MM.1S (cell line): ENCODE data around the gene PLD6.

ENCODE experiments used
- DNase-seq: peaks from one replicate; pipeline ENCODE4 v3.0.0-alpha.2; 2015
- H2AFZ ChIP-seq: fragments of 300-600 bp; sonication (generic); 2 replicates; pipeline ENCODE4 v1.6.0; 2016; ENCODE audit warnings: antibody characterized with exemption, low read length
- H3F3A ChIP-seq: fragments of 300-600 bp; sonication (generic); 2 replicates; pipeline ENCODE4 v1.6.1; 2016; ENCODE audit warnings: mild to moderate bottlenecking, antibody characterized with exemption, low read length, moderate library complexity, mixed read lengths; ENCODE audit not compliant: insufficient read depth
- H3K27ac ChIP-seq: fragments of 300-600 bp; sonication (generic); 2 replicates; pipeline ENCODE4 v1.5.1; 2016; ENCODE audit warnings: mild to moderate bottlenecking, low read length
- H3K27me3 ChIP-seq: fragments of 300-600 bp; sonication (generic); replicated peaks from 2 replicates; pipeline ENCODE4 v1.6.0; 2016; ENCODE audit warnings: low read length; ENCODE audit not compliant: insufficient read depth
- H3K36me3 ChIP-seq: fragments of 300-600 bp; sonication (generic); replicated peaks from 2 replicates; pipeline ENCODE4 v1.6.1; 2016; ENCODE audit warnings: mild to moderate bottlenecking, low read length, mixed read lengths; ENCODE audit not compliant: insufficient read depth
- H3K4me1 ChIP-seq: fragments of 300-600 bp; sonication (generic); 2 replicates; pipeline ENCODE4 v1.6.1; 2016; ENCODE audit warnings: low read length, mixed read lengths
- H3K4me2 ChIP-seq: fragments of 300-600 bp; sonication (generic); 2 replicates; pipeline ENCODE4 v1.6.0; 2016; ENCODE audit warnings: low read depth, low read length
- H3K4me3 ChIP-seq: fragments of 300-600 bp; sonication (generic); 2 replicates; pipeline ENCODE4 v1.5.1; 2016; ENCODE audit warnings: low read length, mixed read lengths
- H3K79me2 ChIP-seq: fragments of 300-600 bp; sonication (generic); 2 replicates; pipeline ENCODE4 v1.6.1; 2016; ENCODE audit warnings: mixed run types, low read length, mixed read lengths
- H3K9ac ChIP-seq: fragments of 300-600 bp; sonication (generic); 2 replicates; pipeline ENCODE4 v1.6.1; 2016; ENCODE audit warnings: low read length, mixed read lengths
- H3K9me2 ChIP-seq: fragments of 300-600 bp; sonication (generic); replicated peaks from 2 replicates; pipeline ENCODE4 v1.6.1; 2016; ENCODE audit warnings: mild to moderate bottlenecking, low read length, mixed read lengths; ENCODE audit not compliant: insufficient read depth
- H3K9me3 ChIP-seq: fragments of 300-600 bp; sonication (generic); replicated peaks from 2 replicates; pipeline ENCODE4 v1.6.1; 2016; ENCODE audit warnings: mild to moderate bottlenecking, low read length, mixed read lengths; ENCODE audit not compliant: insufficient read depth
- H4K20me1 ChIP-seq: fragments of 300-600 bp; sonication (generic); 2 replicates; pipeline ENCODE4 v1.6.1; 2016; ENCODE audit warnings: mild to moderate bottlenecking, low read length, moderate library complexity, mixed read lengths; ENCODE audit not compliant: insufficient read depth
- CTCF ChIP-seq: fragments of 300-600 bp; sonication (generic); IDR thresholded peaks from 2 replicates; pipeline ENCODE4 v1.5.1; 2016; ENCODE audit warnings: antibody characterized with exemption, low read length, mixed read lengths
- EZH2 ChIP-seq: fragments of 300-600 bp; sonication (generic); optimal IDR thresholded peaks from 2 replicates; pipeline ENCODE3; 2017; ENCODE audit warnings: low read depth, mild to moderate bottlenecking, antibody characterized with exemption, low read length, mixed read lengths
- EZH2phosphoT487 ChIP-seq: fragments of 300-600 bp; sonication (generic); IDR thresholded peaks from 2 replicates; pipeline ENCODE4 v1.6.1; 2018; ENCODE audit warnings: antibody characterized with exemption, low read length

Gene PLD6

GRCh38 chr17:17221329-17221728, 15.2 kb upstream of the PLD6 start:
- TF ChIP-seq EZH2phosphoT487: no peak
- TF ChIP-seq EZH2: no peak
- TF ChIP-seq CTCF: no peak
- Histone ChIP-seq H3F3A (no peaks in the 10 kb centered on the region), H3K9ac (no peak overlapping the region), H4K20me1 (no peaks in the 10 kb centered on the region), H3K4me1 (no peaks in the 10 kb centered on the region), H3K4me2 (no peak overlapping the region), H3K79me2 (peaks cover 3% of the 10 kb centered on the region), H3K9me3 (no peaks in the 10 kb centered on the region), H3K27ac (no peak overlapping the region), H3K4me3 (no peak overlapping the region), H3K36me3 (0 out of 2 replicates have a peak, but pooled peaks cover 5% of the 10 kb centered on the region), H3K9me2 (no peaks in the 10 kb centered on the region), H2AFZ (no peak overlapping the region), H3K27me3 (no peaks in the 10 kb centered on the region)
- no peak for DNase-seq

GRCh38 chr17:17220529-17220928, 14.4 kb upstream of the PLD6 start:
- H3K9me3 ChIP-seq: no peaks in the 10 kb centered on the region
- no peaks in the 10 kb centered on the region for H3F3A ChIP-seq
- H3K27ac ChIP-seq: no peak overlapping the region
- peaks cover 3% of the 10 kb centered on the region for H3K79me2 ChIP-seq
- no peak overlapping the region for H3K4me2 ChIP-seq
- no peaks in the 10 kb centered on the region for H3K9me2 ChIP-seq
- H4K20me1 ChIP-seq: no peaks in the 10 kb centered on the region
- no peaks in the 10 kb centered on the region for H3K4me1 ChIP-seq
- H3K4me3 ChIP-seq: no peak overlapping the region
- 0 out of 2 replicates have a peak, but pooled peaks cover 5% of the 10 kb centered on the region for H3K36me3 ChIP-seq
- no peaks in the 10 kb centered on the region for H3K27me3 ChIP-seq
- H2AFZ ChIP-seq: no peak overlapping the region
- H3K9ac ChIP-seq: no peak overlapping the region
- TF ChIP-seq EZH2phosphoT487 (no peak), EZH2 (no peak), CTCF (no peak)
- no peak for DNase-seq

- TF ChIP-seq CTCF: no peak
- TF ChIP-seq EZH2phosphoT487: no peak
- no peak for TF ChIP-seq EZH2
- peaks cover 11% of the 10 kb centered on the region; the same call in 1 of the 2 replicates for H3K36me3 ChIP-seq
Measured at GRCh38 chr17:17217995-17218394, 11.9 kb upstream of the PLD6 start.

More at GRCh38 chr17:17217995-17218394, 11.9 kb upstream of the PLD6 start:
- H3K27me3 ChIP-seq: no peaks in the 10 kb centered on the region
- H3K27ac ChIP-seq: no peak overlapping the region
- no peak overlapping the region for H3K4me3 ChIP-seq
- DNase-seq: no peak
- H3K9ac ChIP-seq: no peak overlapping the region
- H3K9me2 ChIP-seq: no peaks in the 10 kb centered on the region
- H4K20me1 ChIP-seq: no peaks in the 10 kb centered on the region
- no peaks in the 10 kb centered on the region for H3F3A ChIP-seq
- H3K79me2 ChIP-seq: peaks cover 3% of the 10 kb centered on the region
- H3K4me1 ChIP-seq: no peaks in the 10 kb centered on the region
- H3K4me2 ChIP-seq: no peak overlapping the region
- H2AFZ ChIP-seq: no peak overlapping the region
- H3K9me3 ChIP-seq: no peaks in the 10 kb centered on the region
